OCI-LY7 (cell line): ENCODE measurements around the gene SFXN5. TPM values are rescaled to one million over a fixed set of nuclear protein-coding genes. Genes with fewer than 3 reads are reported as not detected.

Source experiments
- BruUV-seq: library from RNA; stranded (reverse); fragments of 400-500 nt; replicated peaks from 2 replicates; lab custom pipeline; 2021; lab: Mats Ljungman, UMichigan
- CTCF ChIA-PET: fragments of 300-600 bp; sonication (Branson Sonifier 250); formaldehyde crosslinking; loops from one replicate; lab custom pipeline; 2022; ENCODE audit warnings: antibody characterized with exemption; ENCODE audit not compliant: unreplicated experiment; lab: Charles Lee
- POLR2A ChIA-PET: fragments of 300-600 bp; sonication (Branson Sonifier 250); formaldehyde crosslinking; loops from one replicate; lab custom pipeline; 2022; ENCODE audit warnings: antibody characterized with exemption; lab: Charles Lee
- DNase-seq: peaks from one replicate; pipeline ENCODE4 v3.0.0-alpha.2; 2015; ENCODE audit warnings: low spot score
- H2AFZ ChIP-seq: fragments of 200-600 bp; sonication (generic), shearing (Covaris generic); 2 replicates; pipeline ENCODE4 v1.6.1; 2014; ENCODE audit warnings: mild to moderate bottlenecking, antibody characterized with exemption, low read length, moderate library complexity
- H3K27ac ChIP-seq: fragments of 200-600 bp; sonication (generic); 2 replicates; pipeline ENCODE4 v1.5.1; 2014; ENCODE audit warnings: mixed run types, low read depth, mild to moderate bottlenecking, moderate library complexity, low read length, inconsistent platforms; ENCODE audit not compliant: poor library complexity, severe bottlenecking
- H3K36me3 ChIP-seq: fragments of 200-600 bp; sonication (generic); 2 replicates; pipeline ENCODE4 v1.6.1; 2014; ENCODE audit warnings: mild to moderate bottlenecking, antibody characterized with exemption, low read length, moderate library complexity, mixed read lengths; ENCODE audit not compliant: insufficient read depth
- H3K4me1 ChIP-seq: fragments of 200-600 bp; sonication (generic); 2 replicates; pipeline ENCODE4 v1.5.1; 2014; ENCODE audit warnings: mild to moderate bottlenecking, low read length; ENCODE audit not compliant: insufficient read depth, poor library complexity, severe bottlenecking
- H3K4me2 ChIP-seq: fragments of 200-600 bp; sonication (generic); 2 replicates; pipeline ENCODE4 v1.6.1; 2014; ENCODE audit warnings: mild to moderate bottlenecking, low read length
- H3K4me3 ChIP-seq: fragments of 200-600 bp; sonication (generic); 2 replicates; pipeline ENCODE4 v1.5.1; 2014; ENCODE audit warnings: mild to moderate bottlenecking, low read depth, low read length; ENCODE audit not compliant: poor library complexity, severe bottlenecking
- H3K79me2 ChIP-seq: fragments of 200-600 bp; sonication (generic); 2 replicates; pipeline ENCODE4 v1.6.1; 2016; ENCODE audit warnings: low read depth, mild to moderate bottlenecking, low read length, moderate library complexity, mixed read lengths; ENCODE audit not compliant: insufficient read depth
- H3K9me2 ChIP-seq: fragments of 200-600 bp; sonication (generic); 2 replicates; pipeline ENCODE4 v1.6.1; 2016; ENCODE audit warnings: mild to moderate bottlenecking, low read length, mixed read lengths; ENCODE audit not compliant: insufficient read depth
- H3K9me3 ChIP-seq: fragments of 200-600 bp; sonication (generic); 2 replicates; pipeline ENCODE4 v1.6.1; 2014; ENCODE audit warnings: mild to moderate bottlenecking, mixed run types, low read length, mixed read lengths
- H4K20me1 ChIP-seq: fragments of 200-600 bp; sonication (generic); 2 replicates; pipeline ENCODE4 v1.6.1; 2014; ENCODE audit warnings: mild to moderate bottlenecking, antibody characterized with exemption, low read length, moderate library complexity, mixed read lengths; ENCODE audit not compliant: insufficient read depth
- EZH2phosphoT487 ChIP-seq: fragments of 200-600 bp; sonication (generic); IDR thresholded peaks from 2 replicates; pipeline ENCODE4 v1.6.1; 2018; ENCODE audit warnings: low read depth, borderline replicate concordance, mild to moderate bottlenecking, mixed run types, antibody characterized with exemption, low read length, moderate library complexity, mixed read lengths
- intact Hi-C: fragments of 100-400 bp; cut with micrococcal nuclease; formaldehyde crosslinking; loops from one replicate; pipeline ENCODE4 v1.10.0; 2022; ENCODE audit not compliant: unreplicated experiment
- total RNA-seq, 2 experiments: library from RNA; depleted of rRNA in 1 of 2; stranded (reverse); fragments of >200 nt in 1 of 2; shearing (Covaris generic) in 1 of 2; gene quantifications; 2 replicates each; pipeline ENCODE4 v1.2.3, GENCODE V29; 2014 to 2022
- TF ChIP-seq, protein P1 (sequence below): fragments of 200-600 bp; sonication (generic); conservative IDR thresholded peaks from 2 replicates; pipeline ENCODE4 v1.5.1; 2014; ENCODE audit warnings: mild to moderate bottlenecking, antibody characterized with exemption, low read length, moderate library complexity, mixed read lengths

SFXN5 gene
- total RNA-seq, 2 experiments from 2014 or later, result 4.5 to 10.5 TPM

DNA sequence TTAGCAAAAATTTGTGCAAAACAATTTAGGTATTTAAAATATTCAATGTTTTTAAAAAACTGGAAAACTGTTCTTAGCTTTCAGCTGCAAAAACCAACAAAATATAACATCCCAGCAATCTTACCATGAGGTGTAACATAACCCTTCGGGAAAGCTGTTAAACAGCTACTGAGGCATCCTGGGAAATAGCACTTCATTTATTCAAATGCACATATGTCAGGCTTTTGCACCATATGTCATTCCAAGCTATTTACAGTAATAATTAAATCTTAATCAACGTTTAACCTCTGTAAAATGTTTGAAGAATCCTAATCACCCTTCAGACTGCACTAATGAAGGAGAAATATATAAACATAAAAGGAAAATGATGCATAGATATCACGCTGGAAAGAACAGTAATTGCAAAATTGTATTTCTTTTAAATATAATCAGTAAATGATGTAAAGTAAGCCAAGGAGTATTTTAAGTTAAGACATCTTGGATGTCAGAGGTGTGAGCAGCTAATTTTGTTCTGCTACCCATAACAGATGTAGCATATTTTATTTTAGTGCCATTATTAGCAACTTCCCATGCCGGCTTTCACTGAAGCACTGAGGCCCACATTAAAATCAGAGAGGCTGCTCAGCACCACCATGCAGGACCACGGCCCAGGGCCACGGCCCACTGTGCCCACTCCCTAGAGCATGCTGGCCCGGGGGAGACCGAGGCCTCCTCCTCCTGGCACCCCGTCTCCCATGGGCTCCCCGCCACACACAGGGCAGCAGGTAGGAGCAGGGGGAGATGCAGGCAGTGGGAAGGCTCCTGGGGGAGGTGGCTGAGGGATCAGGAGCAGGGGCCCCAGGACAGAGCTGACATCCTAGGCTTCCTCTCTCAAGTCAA is 123.3 kb downstream of the SFXN5 start:
- H3K36me3 ChIP-seq, result no peaks in the 10 kb centered on the region
- ChIA-PET POLR2A (no interaction called here), CTCF (no interaction called here)
- H3K79me2 ChIP-seq, result no peaks in the 10 kb centered on the region
- no peaks in the 10 kb centered on the region for H4K20me1 ChIP-seq
- H3K27ac ChIP-seq, result no peak overlapping the region
- peaks cover 15% of the 10 kb centered on the region for H3K4me1 ChIP-seq
- TF ChIP-seq EZH2phosphoT487, result no peak
- TF ChIP-seq, protein P1, sequence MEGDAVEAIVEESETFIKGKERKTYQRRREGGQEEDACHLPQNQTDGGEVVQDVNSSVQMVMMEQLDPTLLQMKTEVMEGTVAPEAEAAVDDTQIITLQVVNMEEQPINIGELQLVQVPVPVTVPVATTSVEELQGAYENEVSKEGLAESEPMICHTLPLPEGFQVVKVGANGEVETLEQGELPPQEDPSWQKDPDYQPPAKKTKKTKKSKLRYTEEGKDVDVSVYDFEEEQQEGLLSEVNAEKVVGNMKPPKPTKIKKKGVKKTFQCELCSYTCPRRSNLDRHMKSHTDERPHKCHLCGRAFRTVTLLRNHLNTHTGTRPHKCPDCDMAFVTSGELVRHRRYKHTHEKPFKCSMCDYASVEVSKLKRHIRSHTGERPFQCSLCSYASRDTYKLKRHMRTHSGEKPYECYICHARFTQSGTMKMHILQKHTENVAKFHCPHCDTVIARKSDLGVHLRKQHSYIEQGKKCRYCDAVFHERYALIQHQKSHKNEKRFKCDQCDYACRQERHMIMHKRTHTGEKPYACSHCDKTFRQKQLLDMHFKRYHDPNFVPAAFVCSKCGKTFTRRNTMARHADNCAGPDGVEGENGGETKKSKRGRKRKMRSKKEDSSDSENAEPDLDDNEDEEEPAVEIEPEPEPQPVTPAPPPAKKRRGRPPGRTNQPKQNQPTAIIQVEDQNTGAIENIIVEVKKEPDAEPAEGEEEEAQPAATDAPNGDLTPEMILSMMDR, result no peak
- no peak overlapping the region for H3K4me3 ChIP-seq
- no TSS peak for BruUV-seq
- no peak overlapping the region for H2AFZ ChIP-seq
- H3K9me2 ChIP-seq, result no peaks in the 10 kb centered on the region
- DNase-seq, result no peak
- H3K9me3 ChIP-seq, result no peaks in the 10 kb centered on the region
- no peak overlapping the region for H3K4me2 ChIP-seq
- intact Hi-C loops, result no loop called here

DNA sequence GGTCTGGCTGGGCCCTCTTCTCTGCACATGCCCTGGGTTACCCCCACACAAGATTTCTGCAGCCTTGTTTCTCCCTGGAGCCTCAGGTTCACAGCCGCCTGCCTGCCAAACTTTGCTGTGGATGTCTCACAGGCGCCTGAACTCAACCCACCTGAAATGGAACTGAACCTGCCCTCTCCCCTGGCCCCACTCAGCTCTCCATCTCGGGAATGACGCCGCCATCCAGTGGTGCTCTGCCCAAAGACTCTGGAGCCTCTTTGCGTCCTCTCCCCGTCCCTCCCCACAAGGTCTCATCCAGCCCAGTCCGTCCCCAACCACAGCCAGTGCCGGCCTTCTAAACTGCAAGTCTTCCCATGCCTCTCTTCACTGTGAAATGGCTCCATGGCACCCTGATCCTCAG is 125.0 kb downstream of the SFXN5 start:
- no peak overlapping the region for H3K4me3 ChIP-seq
- no peak overlapping the region for H3K27ac ChIP-seq
- peaks cover 7% of the 10 kb centered on the region for H3K4me1 ChIP-seq
- no TSS peak for BruUV-seq
- TF ChIP-seq, protein P1, result no peak
- no peak for TF ChIP-seq EZH2phosphoT487
- no peak overlapping the region for H2AFZ ChIP-seq
- H3K79me2 ChIP-seq, result no peaks in the 10 kb centered on the region
- no peaks in the 10 kb centered on the region for H3K9me3 ChIP-seq
- ChIA-PET POLR2A (no interaction called here), CTCF (interaction anchor here (0.6 kb wide), 1 partner anchor 10 kb away, joined by 3 read pairs; no protein-coding TSS in a partner anchor)
- intact Hi-C loops, result no loop called here
- DNase-seq, result no peak
- H4K20me1 ChIP-seq, result no peaks in the 10 kb centered on the region
- H3K9me2 ChIP-seq, result no peaks in the 10 kb centered on the region
- no peaks in the 10 kb centered on the region for H3K36me3 ChIP-seq
- H3K4me2 ChIP-seq, result no peak overlapping the region

DNA sequence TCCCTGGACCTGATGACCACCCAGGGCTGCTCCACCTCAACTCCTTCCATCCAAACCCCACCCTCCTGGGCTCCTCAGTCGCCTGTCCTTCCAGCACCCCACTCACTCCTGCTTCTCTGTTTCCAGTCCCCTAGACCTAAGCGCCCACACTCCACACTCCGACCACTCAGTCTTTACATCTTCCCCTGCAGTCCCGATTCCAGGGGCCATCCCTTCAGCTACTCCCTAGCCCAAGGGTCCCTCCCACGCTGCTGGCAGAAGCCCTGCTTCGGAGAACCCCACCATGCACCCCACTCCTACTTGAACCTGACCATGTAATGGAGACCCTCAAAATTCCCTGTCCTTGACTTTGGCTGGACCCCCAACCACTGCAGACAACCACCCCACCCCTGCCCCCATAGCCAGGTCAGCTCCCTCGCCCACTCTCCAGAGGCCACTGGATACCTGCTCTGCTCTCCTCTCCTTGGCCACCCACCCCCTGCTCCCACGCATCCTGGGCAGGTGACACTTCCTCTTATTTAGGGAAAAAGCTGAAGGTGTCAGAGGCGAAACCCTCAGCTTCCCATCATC is 126.0 kb downstream of the SFXN5 start:
- CTCF ChIA-PET, result no interaction called here
- H2AFZ ChIP-seq, result no peak overlapping the region
- H3K36me3 ChIP-seq, result no peaks in the 10 kb centered on the region
- H4K20me1 ChIP-seq, result no peaks in the 10 kb centered on the region
- no peaks in the 10 kb centered on the region for H3K9me2 ChIP-seq
- no TSS peak for BruUV-seq
- no peaks in the 10 kb centered on the region for H3K79me2 ChIP-seq
- POLR2A ChIA-PET, result no interaction called here
- no peak overlapping the region for H3K4me3 ChIP-seq
- H3K9me3 ChIP-seq, result no peaks in the 10 kb centered on the region
- H3K4me1 ChIP-seq, result no peaks in the 10 kb centered on the region
- no peak for TF ChIP-seq EZH2phosphoT487
- TF ChIP-seq, protein P1, result no peak
- intact Hi-C loops, result no loop called here
- no peak overlapping the region for H3K27ac ChIP-seq
- H3K4me2 ChIP-seq, result no peak overlapping the region
- DNase-seq, result no peak
